ENCODE measurements around the gene STK39.

Gene STK39

DNA sequence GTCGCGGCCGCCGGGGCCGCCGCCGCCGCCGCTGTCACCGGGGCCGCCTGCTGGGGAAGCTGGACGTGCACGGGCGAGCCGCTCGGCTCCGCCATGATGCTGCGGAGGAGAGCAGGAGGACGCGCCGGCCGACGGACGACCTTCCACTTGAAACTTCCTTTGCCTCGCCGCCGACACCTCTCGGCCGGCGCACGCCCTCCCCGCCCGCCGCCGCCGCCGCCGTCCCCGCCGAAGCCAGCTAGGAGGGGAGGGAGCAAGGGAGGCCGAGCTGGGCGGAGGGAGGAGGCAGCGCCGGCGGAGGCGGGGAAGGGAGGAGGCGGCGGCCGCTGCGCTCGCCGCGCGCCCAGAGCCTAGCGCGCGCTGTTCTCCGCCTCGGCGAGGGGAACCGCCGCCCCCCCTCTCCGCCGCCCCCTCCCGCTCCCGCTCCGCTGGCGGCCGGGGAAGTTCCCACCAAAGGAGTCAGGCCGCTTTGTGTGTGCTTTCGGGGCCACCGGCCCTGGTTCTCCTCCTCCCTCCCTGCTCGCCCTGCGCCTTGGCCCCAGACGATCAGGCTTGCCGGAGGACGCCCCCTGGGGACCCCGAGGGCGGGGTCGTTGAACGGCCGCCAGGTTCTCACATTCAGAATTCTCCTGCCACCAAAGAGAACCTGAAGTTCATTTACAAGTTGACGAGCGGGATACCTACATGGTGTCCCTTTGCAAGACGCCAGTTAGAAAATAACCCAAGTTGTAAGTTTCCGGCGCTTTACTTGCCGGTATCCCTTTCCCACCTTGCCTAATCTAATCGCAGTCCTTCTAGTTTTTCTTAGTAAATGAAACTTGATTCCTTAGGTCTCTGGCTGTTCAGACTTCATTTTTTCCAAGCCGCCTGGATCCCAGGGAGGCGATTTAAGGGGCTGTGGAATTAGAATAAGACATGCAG, at the start of gene STK39:
Gene STK39 (minus strand): TSS at position 255 of the 921 bp plus-strand sequence. CDS start 160 bp downstream, at position 95.
- DNase-seq (ENCODE audit: low read depth) = peak; percentile 46
- TF ChIP-seq, protein P1, sequence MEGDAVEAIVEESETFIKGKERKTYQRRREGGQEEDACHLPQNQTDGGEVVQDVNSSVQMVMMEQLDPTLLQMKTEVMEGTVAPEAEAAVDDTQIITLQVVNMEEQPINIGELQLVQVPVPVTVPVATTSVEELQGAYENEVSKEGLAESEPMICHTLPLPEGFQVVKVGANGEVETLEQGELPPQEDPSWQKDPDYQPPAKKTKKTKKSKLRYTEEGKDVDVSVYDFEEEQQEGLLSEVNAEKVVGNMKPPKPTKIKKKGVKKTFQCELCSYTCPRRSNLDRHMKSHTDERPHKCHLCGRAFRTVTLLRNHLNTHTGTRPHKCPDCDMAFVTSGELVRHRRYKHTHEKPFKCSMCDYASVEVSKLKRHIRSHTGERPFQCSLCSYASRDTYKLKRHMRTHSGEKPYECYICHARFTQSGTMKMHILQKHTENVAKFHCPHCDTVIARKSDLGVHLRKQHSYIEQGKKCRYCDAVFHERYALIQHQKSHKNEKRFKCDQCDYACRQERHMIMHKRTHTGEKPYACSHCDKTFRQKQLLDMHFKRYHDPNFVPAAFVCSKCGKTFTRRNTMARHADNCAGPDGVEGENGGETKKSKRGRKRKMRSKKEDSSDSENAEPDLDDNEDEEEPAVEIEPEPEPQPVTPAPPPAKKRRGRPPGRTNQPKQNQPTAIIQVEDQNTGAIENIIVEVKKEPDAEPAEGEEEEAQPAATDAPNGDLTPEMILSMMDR (IDR thresholded peaks at IDR 0.05; ENCODE audit: low read depth, low read length, missing control alignments) = no peak
- in situ Hi-C loops (cut with HindIII; ENCODE audit: low sequenced_read_pairs) = no loop called here
- peak within 1 kb of the TSS; percentile 71 for H3K4me3 ChIP-seq (ENCODE audit: low read depth, low read length)

DNA sequence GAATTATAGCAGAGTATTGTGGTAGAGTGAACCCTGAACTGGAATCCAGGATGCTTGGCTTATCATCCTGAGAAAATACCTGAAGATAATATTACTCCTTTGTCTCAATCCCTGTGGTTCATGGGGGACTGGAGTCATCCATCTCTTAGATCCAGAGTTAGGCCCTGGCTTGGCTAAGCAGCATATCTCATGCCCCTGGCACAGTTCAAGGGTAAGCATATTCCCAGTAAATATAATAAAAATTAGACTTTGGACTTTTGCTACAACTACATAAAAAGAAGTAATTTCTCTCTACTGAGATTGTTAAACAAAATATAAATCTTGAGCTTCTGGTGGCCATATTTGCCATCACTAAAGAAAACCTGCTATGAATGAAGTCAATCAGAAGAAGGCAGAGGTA, 47.7 kb upstream of the STK39 start:
- no peak for DNase-seq (ENCODE audit: low read depth)
- H3K4me3 ChIP-seq (ENCODE audit: low read depth, low read length) = no peak overlapping the region
- TF ChIP-seq, protein P1 (IDR thresholded peaks at IDR 0.05; ENCODE audit: low read depth, low read length, missing control alignments) = no peak
- in situ Hi-C loops (cut with HindIII; ENCODE audit: low sequenced_read_pairs) = no loop called here

DNA sequence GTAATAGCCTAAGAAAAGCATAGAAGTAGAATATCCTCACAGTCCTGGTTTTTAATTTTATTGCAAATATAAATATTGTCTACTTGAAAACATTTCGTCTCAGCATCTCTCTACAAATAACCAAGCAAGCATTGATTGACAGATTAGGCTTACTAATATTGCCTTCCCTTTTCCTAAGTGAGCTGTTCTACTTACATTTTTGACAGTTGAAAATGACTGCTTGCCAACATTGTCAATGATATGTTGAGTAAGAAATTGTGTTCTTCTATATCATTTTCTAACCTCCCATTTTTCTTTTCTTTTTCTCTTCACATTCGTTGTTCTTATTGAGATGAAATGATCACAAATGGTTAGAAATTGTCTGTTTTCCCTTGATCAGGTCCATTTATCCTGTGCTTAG, 47.0 kb upstream of the STK39 start:
- no peak overlapping the region for H3K4me3 ChIP-seq (ENCODE audit: low read depth, low read length)
- in situ Hi-C loops (cut with HindIII; ENCODE audit: low sequenced_read_pairs) = no loop called here
- TF ChIP-seq, protein P1 (IDR thresholded peaks at IDR 0.05; ENCODE audit: low read depth, low read length, missing control alignments) = no peak
- DNase-seq (ENCODE audit: low read depth) = no peak

DNA sequence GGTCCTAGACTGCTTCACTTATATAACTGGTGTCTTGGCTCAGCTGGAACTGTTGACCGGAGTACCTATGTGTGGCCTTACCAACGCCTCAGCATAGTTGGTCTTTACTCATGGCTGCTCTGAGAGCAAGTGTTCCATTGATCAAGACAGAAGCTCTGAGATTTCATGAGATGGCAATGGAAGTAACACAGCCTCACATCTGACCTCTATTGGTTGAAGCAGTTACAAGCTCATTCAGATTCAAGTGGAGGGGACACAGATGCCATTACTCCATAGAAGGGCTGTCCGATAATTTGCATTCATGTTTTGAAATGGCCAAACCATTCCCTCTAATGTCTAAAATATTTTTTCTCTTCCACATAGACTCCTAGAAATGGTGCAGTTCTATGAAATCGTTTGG, 46.4 kb upstream of the STK39 start:
- in situ Hi-C loops (cut with HindIII; ENCODE audit: low sequenced_read_pairs) = no loop called here
- H3K4me3 ChIP-seq (ENCODE audit: low read depth, low read length) = no peak overlapping the region
- DNase-seq (ENCODE audit: low read depth) = no peak
- TF ChIP-seq, protein P1 (IDR thresholded peaks at IDR 0.05; ENCODE audit: low read depth, low read length, missing control alignments) = no peak

DNA sequence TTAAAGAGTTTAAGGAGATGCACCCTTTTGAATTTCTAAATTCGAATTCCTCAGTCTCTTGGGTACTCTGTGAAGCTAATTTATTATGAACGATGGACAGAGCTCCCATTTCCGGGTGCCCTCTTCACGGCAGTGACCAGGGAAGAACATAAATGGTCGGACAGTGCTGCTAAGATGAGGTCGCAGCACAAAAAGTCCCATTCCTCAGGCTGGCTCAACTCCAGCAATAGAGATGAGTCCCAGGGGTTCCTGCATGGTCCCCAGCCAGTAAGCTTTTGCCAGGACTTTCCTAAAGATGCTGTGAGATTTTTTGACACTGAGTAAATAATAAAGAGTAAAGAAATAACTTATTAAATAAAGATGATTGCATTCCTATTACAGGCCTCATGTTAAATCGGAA, 43.0 kb upstream of the STK39 start:
- in situ Hi-C loops (cut with HindIII; ENCODE audit: low sequenced_read_pairs) = no loop called here
- TF ChIP-seq, protein P1 (IDR thresholded peaks at IDR 0.05; ENCODE audit: low read depth, low read length, missing control alignments) = no peak
- no peak overlapping the region for H3K4me3 ChIP-seq (ENCODE audit: low read depth, low read length)
- no peak for DNase-seq (ENCODE audit: low read depth)

DNA sequence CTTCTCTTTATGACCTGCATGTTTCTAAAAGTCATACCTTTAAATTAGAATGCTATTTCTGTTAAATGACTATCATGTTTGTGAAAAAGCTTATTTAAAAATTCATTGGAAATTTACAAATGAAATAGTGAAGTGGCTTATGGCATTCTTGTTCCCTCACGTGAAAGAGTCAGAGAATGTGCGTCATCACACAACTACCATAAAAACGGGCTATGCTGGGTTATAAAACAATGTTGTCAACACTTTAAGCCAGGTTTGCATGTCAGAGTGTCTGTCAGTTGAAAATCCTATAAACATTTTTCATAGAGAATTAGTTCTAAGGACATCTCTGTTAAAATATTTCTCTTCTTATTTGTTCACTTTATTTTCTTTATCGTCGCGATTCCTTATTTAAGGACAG, 42.5 kb upstream of the STK39 start:
- TF ChIP-seq, protein P1 (IDR thresholded peaks at IDR 0.05; ENCODE audit: low read depth, low read length, missing control alignments) = no peak
- in situ Hi-C loops (cut with HindIII; ENCODE audit: low sequenced_read_pairs) = no loop called here
- H3K4me3 ChIP-seq (ENCODE audit: low read depth, low read length) = no peak overlapping the region
- DNase-seq (ENCODE audit: low read depth) = no peak

All from astrocyte of the cerebellum (primary cell).